HG03064 (cell line): Measurements from ENCODE around the gene COPZ2.
A peak's percentile ranks its signal among the peaks of the same experiment; 100 is the strongest.
"Not testable (repeated sequence)": the region's sequence is repeated elsewhere in the genome, so short reads cannot be mapped to it uniquely, and the experiment has no call there.

Experiments used
- ATAC-seq: cut with Tn5 transposase; IDR thresholded peaks from one replicate; pipeline ENCODE4 v1.9.1; 2021; ENCODE audit warnings: low read depth; ENCODE audit not compliant: unreplicated experiment

COPZ2 gene

DNA sequence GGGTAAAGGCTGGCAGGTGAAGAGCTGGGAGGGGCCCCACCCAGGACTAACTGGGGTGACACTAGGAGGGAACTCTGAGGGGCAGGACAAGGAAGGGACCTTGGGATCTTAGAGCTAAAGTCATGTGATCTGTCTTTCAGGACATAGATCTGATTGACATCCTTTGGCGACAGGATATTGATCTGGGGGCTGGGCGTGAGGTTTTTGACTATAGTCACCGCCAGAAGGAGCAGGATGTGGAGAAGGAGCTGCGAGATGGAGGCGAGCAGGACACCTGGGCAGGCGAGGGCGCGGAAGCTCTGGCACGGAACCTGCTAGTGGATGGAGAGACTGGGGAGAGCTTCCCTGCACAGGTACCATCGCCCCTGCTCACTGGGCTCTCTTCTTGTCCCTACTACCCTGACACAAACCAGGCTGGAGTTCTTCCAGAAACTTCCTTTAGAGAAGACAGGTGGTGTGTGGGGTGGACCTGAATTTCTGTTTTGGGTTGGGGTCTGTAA lies 18.7 kb upstream of the COPZ2 start:
- no peak for ATAC-seq

DNA sequence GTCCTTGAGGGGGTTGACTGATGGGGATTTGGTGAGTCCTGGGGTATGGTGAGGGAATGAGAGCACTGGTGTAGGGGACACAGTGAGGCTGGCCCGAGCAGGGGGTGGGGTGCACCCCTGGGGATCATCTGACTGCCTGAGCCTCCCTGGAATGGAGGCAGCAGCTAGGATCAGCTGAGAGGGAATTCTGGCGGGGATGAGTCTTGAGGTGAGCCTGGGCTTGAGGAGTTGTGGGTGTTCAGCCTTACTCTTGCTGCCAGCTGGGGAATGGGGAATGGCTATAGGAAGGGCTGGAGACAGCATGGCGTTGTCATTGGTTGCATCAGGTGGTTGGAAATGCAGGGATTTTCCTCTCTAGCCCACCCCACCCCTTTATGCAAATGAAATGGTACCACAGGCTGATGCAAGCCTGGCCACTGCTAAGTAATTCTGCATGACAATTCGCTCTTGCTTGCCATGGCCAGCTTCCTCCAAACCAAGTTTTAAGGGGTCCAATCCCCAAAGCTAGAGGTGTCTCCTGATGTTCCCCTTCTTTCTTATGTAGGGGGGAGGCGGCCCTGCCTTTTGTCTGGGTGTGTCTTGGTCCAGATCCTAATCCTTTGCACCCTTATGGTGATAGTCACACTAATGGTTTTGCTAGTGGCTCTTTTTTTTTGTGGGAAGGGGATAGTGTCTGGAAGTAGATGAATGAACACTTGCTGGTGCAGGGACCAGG lies 18.1 kb upstream of the COPZ2 start:
- no peak for ATAC-seq

DNA sequence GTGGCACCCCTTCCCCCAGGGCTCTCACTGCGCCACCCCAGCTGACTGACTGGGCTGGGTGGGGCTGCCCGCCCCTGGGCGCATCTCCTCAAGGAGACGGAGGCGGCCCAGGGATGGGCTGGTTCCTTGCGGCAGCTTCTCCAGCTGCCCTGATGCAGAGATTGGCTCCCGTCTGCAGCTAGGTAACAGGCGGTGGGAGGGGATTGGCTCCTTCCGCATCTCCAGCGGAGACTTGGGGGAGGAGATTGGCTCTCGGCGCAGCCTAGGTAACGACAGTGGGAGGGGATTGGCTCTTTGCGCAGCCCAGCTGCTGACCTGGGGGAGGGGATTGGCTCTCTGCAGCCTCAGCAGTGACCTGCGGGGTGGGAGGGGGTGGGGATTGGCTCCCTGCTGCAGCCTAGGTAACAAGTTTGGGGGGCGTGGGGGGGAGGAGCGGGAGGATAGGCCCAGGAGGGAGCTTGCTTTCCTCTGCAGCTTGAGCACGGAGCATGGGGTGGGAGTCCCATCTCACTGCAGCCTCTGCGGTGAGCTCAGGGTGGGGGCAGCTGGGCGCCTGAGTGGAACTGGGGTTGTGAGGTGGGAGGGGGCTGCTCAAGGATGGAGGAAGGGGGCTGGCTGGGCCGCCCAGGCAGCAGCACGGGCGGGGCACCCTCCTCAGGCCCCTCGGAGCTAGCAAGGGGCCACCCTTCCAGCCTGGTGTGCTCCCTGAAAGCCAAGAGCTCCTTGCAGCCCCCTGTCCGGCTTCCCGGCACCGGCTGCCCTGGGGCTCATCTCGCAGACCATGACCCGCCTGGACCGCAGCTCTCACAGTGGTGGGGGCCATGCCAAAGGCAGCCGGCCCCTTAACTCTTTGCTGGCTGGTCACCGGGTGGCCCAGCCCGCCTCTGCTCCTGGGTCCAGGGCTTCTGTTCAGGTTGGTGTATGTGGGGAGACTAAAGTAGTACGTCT lies 16.9 kb upstream of the COPZ2 start:
- ATAC-seq = no peak

DNA sequence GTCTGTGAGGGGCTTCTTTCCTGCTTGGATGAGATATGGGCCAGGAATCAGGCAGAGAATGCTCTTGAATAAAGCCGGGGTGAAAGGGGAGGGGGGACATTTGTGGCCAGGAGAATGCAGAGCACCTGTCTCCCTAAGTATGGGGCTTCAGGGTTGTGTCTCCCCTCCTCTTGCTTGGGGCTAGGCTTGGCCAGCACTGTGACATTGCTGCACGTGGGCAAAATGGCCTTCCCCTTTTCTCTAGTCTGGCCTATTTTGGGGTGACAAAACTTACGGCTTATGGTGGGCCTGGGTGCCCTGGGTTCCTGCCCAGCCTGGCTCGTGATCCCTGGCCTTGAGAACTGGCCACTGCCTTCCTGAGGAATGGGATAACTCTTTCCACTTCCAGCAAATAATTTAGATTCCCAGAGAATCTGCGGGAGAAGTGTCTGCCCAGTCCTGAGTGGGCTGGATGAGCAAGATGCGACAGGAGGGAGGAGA lies 16.2 kb upstream of the COPZ2 start:
- no peak for ATAC-seq

DNA sequence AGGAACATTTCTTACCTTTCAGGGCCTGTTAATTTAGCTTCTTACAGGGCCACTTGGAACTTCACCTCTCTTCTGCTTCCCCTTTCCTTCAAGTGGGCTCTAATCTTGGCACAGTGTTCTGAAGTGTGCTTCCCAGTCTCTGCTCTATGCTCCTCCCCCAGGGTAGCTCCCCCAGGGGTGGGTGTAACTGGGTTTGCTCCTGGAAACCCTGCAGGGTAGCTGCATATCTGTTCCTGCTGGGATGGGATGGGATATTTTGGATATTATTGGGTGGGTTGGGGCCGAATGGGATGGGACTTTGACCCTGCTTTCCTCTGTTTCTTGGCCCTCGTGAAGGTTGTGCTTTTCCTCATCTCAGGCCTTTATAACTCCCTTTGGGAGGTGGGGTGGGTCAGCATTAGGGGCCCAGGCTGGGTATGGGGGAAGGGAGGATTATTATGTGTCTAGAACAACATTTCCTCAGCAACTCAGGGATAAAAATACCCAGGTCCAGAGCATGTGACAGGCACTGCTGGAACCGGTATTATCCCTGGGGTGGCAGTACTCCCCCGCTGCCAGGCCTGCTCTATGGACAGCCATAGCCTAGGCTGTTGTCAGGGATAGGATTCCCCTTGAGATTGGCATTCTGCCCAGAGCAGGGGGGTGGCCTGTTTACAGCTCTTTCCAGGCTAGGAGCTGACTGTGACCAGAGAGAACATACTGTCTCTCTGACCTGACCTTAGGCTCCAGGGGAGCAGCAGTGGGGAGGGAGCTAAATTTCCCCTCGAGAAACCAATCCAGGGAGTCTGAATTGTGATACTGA lies 15.6 kb upstream of the COPZ2 start:
- no peak for ATAC-seq

DNA sequence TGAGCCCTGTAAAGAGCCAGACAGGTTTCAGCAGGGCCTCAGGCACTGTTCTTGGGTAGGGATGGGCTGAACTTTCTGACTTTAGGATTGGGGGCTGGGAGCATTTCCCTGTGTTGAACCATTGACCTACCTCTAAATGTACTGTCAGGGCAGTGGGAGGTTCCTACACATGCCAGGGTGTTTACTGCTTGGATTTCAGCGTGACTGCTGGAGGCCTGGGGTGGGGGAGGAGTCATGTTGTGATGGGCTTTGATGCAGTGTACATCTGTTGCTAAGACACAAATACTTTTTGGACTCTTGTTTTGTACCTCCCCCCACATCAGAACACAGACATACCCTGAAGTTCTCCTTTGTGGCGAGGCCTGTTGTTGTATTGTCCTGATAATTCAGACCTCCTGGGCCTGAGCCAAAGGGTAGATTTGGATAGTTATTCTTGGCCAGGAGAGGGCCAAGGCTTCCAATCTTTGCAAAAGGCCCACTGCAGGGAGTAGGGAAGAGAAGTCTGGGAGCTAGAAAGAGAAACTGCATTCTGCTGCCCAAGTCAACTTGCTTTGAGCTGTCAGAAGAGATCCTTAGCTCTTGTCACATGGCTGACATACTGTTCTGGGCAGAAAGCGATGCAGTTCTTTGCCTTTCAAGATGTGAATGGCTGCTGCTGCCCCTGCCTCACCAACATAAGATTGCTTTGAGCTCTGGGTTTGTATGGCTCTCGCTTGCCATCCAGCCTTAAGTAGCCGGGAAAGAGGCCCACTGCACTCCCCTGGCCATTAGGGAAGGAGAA lies 14.3 kb upstream of the COPZ2 start:
- ATAC-seq = no peak

DNA sequence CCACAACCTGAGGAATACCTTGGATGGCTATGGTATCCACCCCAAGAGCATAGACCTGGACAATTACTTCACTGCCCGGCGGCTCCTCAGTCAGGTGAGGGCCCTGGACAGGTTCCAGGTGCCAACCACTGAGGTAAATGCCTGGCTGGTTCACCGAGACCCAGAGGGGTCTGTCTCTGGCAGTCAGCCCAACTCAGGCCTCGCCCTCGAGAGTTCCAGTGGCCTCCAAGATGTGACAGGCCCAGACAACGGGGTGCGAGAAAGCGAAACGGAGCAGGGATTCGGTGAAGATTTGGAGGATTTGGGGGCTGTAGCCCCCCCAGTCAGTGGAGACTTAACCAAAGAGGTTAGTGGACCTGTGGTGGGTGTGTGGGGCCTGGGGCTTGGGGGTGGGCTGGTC lies 13.7 kb upstream of the COPZ2 start:
- ATAC-seq = no peak

DNA sequence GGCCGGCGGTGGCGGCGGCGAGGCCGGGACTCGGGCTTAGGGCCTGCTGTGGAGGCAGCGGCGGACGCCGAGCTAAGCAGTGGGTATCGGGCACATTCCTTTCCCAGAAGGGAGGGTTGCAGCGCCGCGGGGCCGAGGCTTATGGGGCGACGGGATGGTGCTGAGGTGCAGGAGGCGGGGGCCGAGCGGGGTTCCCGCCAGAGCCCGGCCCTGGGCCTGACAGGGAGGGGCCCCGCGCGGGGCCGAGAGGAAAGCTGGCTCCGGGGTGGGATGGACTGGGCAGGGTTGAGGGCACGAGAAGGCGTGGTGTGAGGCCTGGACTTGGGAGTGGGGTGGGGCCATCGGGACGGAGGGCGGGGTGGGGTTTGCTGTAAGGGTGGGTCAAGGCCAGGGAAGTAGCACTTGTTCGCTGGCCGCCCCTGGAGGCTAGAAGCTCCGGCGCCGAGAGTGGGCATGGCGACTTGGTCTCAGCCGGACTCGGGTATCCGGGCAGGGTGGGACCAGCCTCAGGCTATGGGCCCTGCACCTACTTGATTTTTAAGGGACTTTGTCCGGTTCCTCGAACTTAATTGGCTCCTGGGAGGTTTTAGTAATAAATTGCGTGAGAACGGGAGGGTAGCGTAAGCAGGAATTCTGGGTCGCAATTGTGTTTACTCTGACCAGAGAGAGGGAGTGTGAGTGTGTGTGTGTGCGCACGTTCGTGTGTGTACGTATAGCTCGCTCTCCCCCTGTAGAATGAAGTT lies 11.0 kb upstream of the COPZ2 start:
- ATAC-seq = peak; percentile 32

DNA sequence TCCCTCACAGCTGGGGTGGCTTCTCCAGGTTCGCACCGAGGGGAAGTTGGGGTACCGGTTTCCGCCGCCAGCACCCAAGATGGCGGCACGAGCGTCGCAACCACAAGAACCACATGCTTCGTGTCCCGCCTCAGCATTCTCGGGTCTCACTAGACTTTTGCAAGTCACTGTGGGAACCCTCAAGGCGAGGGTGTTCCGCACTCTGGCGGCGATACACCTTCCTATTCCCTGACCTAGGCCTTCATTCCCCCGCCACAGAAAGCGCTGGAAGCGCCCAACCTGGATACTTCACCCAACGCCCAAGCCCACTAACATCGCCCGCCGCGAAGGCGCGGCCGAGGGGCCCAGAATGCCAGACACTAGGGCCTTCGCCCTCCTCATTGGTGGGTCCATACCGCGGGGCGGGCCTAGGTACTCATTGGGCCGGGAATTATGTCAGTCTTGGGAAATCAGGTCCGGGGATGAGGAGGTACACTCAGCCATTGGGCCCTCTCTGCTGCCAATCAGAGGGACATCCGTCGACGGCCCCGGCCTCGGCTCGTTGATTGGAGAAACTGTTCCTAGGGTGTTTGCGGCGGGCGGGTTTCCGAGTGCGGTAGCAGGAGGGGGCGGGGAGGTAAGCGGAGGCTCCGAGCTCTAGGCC lies 10.3 kb upstream of the COPZ2 start, which contains the start of gene NFE2L1:
NFE2L1 (plus strand) TSS at position 619 of the 643 bp plus-strand sequence. CDS start 2,760 bp downstream, outside the sequence.
- ATAC-seq = peak; percentile 86

DNA sequence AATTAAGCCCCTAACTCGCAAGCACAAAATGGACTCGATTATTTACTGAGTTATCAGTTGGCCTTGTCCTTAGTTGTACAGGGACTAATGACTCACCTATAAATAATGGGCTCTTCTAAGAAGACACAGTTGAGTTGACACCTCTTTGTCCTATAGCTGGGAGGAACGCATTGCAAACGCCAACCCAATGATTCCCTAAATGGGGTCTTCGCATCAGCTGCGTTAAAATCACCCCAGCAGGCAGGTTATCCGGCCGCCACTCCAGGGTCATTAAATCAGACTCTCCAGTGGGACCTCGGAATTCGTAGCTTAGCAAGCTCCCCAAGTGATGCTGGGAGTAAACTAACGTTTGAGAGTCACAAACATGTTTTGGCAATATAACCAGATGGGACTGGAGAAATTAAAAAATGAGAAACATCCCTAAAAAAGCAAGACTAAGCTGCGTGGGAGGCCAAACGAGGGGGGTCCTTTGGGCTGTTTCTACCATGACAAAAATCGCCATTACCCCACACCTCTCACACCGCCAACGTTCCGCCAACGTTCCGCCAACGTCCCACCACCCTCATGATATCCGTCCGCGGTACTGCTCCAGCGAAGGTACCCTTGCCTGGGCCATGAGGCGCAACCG lies 9.6 kb upstream of the COPZ2 start:
- ATAC-seq = no peak

DNA sequence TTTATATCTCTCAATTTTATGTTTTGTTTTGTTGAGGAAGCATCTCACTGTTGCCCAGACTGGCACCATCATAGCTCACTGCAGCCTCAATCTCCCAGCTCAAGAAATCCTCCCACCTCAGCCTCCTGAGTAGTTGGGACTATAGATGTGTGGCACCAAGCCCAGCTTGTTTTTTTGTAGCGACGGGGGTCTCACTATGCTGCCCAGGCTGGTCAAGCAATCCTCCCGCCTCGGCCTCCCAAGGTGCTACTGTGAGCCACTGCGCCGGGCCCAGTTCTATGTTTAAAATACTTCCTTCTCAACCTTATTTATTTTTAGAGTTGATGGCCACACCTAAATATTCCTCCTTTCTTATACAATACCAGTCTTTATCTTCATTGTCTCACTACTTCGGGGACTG lies 8.7 kb upstream of the COPZ2 start:
- ATAC-seq = no peak

DNA sequence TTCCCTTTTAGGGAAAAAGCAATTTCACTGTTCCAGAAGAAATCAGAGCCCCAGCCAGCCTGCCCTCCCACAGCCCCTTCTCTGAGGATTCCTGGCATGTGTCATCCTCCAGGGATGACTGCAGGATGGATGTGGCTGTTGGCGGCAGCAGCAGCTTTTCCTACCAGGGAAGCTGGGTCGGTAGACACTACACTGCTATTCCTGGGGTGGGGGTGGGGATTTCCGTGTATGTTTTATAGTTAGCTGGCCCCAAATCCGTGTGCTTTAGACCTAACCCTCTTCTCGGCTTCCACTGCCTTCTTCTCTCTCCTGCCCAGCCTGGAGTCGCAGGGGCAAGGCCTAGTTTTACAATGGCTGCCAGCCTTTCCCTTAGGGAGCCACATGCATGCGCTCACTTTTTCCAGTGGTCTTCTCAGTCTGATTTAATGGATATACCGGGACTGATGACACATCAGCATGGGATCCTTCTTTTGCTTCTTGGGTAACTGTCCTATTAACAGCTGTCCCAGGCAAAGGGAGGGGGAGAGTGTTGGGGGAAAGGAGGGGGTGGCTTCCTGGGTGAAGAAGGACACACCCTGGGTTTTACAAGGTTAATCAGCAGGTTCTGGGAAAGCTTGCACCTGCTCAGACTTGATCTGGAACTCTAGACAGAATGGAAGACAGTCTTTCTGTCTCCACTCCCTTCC lies 7.9 kb upstream of the COPZ2 start:
- ATAC-seq = no peak

DNA sequence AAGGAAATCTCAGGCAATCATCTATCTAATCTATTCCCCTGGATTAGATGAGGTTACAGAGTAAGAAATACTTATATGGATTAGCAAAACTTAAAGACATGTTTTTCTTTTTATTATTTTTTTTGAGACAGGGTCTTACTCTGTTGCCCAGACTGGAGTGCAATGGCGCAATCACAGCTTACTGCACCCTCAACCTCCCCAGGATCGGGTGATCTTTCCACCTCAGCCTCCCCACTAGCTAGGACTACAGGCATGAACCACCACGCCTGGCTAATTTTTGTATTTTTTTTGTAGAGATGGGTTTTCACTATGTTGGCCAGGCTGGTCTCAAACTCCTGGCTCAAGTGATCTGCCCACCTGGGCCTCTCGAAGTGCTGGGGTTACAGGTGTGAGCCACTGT lies 7.3 kb upstream of the COPZ2 start:
- no peak for ATAC-seq

DNA sequence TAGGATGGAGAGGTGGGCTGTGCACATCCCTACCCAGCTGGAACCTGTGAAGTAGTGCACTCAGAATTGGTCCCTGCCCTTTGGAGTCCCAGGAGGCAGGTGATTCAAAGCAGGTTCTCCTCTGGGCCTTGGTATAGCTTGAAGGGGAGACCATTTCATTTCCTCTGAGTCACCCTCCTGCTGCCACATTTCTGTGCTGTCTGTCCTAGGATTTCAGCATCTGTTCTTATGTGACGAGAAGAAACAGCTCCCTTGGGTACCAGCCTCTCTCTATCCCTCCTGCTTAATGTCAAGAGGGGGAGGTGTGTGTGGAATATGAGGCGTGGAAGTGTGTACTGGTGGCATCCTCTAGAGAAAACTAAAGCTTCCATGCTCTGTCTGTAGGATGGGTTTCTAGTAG lies 5.6 kb upstream of the COPZ2 start:
- no peak for ATAC-seq

DNA sequence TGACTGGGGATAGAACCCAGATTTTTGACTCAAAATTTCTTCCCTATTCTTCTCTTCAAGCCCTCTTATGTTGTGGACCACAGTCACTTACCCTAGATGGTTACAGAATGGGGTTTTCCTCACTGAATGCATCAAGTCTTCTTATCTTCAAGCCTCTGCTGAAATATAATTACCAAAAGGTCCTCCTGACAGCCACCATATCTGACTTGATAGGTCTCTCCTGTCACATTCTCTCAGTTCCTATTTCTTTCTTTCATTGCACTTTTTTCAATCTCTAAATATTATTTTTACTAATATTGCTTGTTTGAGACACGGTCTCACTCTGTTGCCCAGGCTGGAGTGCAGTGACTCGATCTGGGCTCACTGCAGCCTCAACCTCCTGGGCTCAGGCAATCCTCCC lies 1.1 kb upstream of the COPZ2 start:
- ATAC-seq = no peak

DNA sequence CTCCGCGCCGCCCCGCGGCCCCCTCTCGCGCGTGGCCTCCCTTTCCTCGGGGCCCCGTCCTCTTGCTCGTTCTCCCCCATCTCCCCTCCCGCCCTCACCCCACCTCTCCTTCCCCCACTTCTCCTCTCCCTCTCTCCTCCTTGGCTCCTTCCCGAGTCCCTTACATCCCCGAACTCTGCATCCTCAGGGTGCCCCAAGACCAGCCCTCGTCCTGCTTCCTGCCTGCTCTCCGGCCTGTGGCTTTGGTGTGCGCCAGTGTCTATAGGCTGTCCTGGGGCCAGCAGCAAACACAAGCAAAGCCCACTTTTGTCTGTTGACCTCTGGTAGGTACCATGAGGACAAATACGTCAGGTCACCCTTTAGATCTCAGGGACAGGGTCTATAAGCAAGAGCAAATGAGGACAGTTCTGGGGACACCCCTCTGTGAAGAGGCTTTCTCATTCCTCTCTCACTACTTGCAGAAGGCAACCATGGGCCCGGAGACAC lies 284 bp upstream of the COPZ2 start:
- ATAC-seq = no peak

DNA sequence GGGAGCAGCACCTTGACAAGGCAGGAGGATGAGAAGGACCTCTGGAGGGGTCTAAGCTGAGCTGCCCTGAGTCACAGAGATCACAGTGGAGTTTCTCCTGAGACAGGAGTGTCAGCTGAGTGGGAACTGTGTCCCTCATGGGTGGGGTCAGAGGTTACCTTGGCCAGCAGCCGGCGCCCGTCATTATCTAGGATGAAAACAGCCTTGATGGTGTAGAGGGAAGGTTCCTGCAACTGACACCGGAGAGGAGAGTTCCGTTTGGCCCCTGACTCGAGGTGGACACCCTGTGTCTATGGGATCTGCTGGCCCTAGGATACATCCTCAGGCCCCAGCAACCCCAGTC lies 933 bp downstream of the COPZ2 start:
- ATAC-seq = no peak

DNA sequence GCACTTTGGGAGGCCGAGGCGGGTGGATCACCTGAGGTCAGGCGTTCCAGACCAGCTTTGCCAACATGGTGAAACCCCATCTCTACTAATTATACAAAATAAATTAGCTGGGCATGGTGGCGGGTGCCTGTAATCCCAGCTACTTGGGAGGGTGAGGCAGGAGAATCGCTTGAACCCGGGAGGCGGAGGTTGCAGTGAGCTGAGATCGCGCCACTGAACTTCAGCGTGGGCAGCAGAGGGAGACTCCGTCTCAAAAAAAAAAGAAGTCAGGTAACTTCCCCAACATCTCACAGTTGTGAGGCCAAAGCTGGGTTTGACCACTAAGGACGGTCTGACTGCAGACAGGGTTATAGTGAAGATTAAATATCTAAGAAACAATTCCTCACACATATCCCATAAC lies 2.9 kb downstream of the COPZ2 start:
- not testable (repeated sequence) for ATAC-seq
